SU-DHL-6 (cell line): ENCODE data around the gene VPS50.

ENCODE experiments used
- H2AFZ ChIP-seq: fragments of 200-600 bp; sonication (generic); 2 replicates; pipeline ENCODE4 v1.6.1; 2014; ENCODE audit warnings: low read depth, mild to moderate bottlenecking, moderate library complexity, mixed read lengths, antibody characterized with exemption, low read length; ENCODE audit not compliant: severe bottlenecking
- H3F3A ChIP-seq: fragments of 200-600 bp; shearing (Covaris generic); 2 replicates; pipeline ENCODE4 v1.6.0; 2016; ENCODE audit warnings: antibody characterized with exemption, mild to moderate bottlenecking; ENCODE audit not compliant: insufficient read depth
- H3K27ac ChIP-seq: fragments of 200-600 bp; sonication (generic); 2 replicates; pipeline ENCODE4 v1.5.1; 2016; ENCODE audit warnings: low read depth, mild to moderate bottlenecking, low read length, moderate library complexity, mixed read lengths
- H3K27me3 ChIP-seq: fragments of 200-600 bp; sonication (generic), shearing (Covaris generic); 2 replicates; pipeline ENCODE4 v1.6.0; 2014; ENCODE audit warnings: mild to moderate bottlenecking, low read length
- H3K36me3 ChIP-seq: fragments of 200-600 bp; sonication (generic); 2 replicates; pipeline ENCODE4 v1.6.1; 2014; ENCODE audit warnings: mild to moderate bottlenecking, low read length, mixed read lengths
- H3K4me2 ChIP-seq: fragments of 300-600, 200-600 bp; shearing (Covaris generic), sonication (generic); 2 replicates; pipeline ENCODE4 v1.6.0; 2014; ENCODE audit warnings: low read length, low read depth, mild to moderate bottlenecking; ENCODE audit not compliant: poor library complexity, severe bottlenecking
- H3K4me3 ChIP-seq: fragments of 200-600 bp; sonication (generic); 2 replicates; pipeline ENCODE4 v1.5.1; 2014; ENCODE audit warnings: antibody characterized with exemption, low read length, mild to moderate bottlenecking, mixed read lengths; ENCODE audit not compliant: insufficient read depth, poor library complexity, severe bottlenecking
- H3K79me2 ChIP-seq: fragments of 200-600 bp; sonication (generic); 2 replicates; pipeline ENCODE4 v1.6.1; 2014; ENCODE audit warnings: mild to moderate bottlenecking, low read length, moderate library complexity; ENCODE audit not compliant: insufficient read depth
- H3K9ac ChIP-seq: fragments of 200-600 bp; sonication (generic); 2 replicates; pipeline ENCODE4 v1.7.0; 2014; ENCODE audit warnings: mild to moderate bottlenecking, low read length
- H3K9me2 ChIP-seq: fragments of 200-600 bp; sonication (generic); replicated peaks from 2 replicates; pipeline ENCODE4 v1.6.1; 2014; ENCODE audit warnings: low read length; ENCODE audit not compliant: insufficient read depth
- H3K9me3 ChIP-seq: fragments of 200-600 bp; sonication (generic); 2 replicates; pipeline ENCODE4 v1.6.1; 2014; ENCODE audit warnings: low read length, mixed read lengths; ENCODE audit not compliant: insufficient read depth
- H4K20me1 ChIP-seq: fragments of 200-600 bp; sonication (generic); 2 replicates; pipeline ENCODE4 v1.6.1; 2014; ENCODE audit warnings: low read depth, mild to moderate bottlenecking, antibody characterized with exemption, low read length, moderate library complexity, mixed read lengths
- EZH2phosphoT487 ChIP-seq: fragments of 200-600 bp; sonication (generic), shearing (Covaris generic); conservative IDR thresholded peaks from 2 replicates; pipeline ENCODE4 v1.6.1; 2018; ENCODE audit warnings: mild to moderate bottlenecking, antibody characterized with exemption, low read length, moderate library complexity, mixed read lengths
- TF ChIP-seq, protein P1 (sequence below): fragments of 200-600 bp; sonication (generic); IDR thresholded peaks from one replicate; pipeline ENCODE4 v1.5.1; 2017; ENCODE audit warnings: antibody characterized with exemption, mild to moderate bottlenecking, low read length, moderate library complexity; ENCODE audit not compliant: insufficient read depth, poor library complexity, severe bottlenecking

VPS50 gene

DNA sequence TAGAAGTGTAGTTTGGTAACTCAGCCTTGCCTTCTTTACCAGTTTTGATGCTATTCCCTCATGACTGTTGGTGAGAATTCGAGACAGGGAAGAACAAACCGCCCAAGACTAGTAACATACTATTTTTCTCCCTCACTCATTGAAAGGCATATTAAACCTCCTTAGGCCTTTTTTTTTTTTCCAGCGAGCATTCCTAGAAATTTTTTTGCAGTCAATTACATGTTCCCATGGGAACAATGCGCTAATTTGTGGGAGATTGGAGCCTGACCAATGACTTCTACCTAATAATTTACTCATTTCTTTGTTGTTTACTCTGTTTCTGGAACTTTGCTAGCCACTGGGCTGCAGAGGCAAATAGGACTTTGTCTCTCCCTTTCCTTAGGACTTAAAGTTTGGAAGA lies 6.0 kb downstream of the VPS50 start:
- no peak overlapping the region for H3K27ac ChIP-seq
- no peaks in the 10 kb centered on the region for H3K9me2 ChIP-seq
- H3K27me3 ChIP-seq = no peaks in the 10 kb centered on the region
- no peaks in the 10 kb centered on the region for H3K9me3 ChIP-seq
- H3K4me2 ChIP-seq = no peak overlapping the region
- no peak overlapping the region for H3K4me3 ChIP-seq
- 0 out of 2 replicates have a peak, but pooled peaks cover 1% of the 10 kb centered on the region for H3F3A ChIP-seq
- H2AFZ ChIP-seq = no peak overlapping the region
- H3K36me3 ChIP-seq = no peaks in the 10 kb centered on the region; the same call in 1 of the 2 replicates
- TF ChIP-seq, protein P1, sequence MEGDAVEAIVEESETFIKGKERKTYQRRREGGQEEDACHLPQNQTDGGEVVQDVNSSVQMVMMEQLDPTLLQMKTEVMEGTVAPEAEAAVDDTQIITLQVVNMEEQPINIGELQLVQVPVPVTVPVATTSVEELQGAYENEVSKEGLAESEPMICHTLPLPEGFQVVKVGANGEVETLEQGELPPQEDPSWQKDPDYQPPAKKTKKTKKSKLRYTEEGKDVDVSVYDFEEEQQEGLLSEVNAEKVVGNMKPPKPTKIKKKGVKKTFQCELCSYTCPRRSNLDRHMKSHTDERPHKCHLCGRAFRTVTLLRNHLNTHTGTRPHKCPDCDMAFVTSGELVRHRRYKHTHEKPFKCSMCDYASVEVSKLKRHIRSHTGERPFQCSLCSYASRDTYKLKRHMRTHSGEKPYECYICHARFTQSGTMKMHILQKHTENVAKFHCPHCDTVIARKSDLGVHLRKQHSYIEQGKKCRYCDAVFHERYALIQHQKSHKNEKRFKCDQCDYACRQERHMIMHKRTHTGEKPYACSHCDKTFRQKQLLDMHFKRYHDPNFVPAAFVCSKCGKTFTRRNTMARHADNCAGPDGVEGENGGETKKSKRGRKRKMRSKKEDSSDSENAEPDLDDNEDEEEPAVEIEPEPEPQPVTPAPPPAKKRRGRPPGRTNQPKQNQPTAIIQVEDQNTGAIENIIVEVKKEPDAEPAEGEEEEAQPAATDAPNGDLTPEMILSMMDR = no peak
- TF ChIP-seq EZH2phosphoT487 = no peak
- H3K9ac ChIP-seq = no peak overlapping the region
- peaks cover 67% of the 10 kb centered on the region for H3K79me2 ChIP-seq
- 0 out of 2 replicates have a peak, but pooled peaks cover 3% of the 10 kb centered on the region for H4K20me1 ChIP-seq

DNA sequence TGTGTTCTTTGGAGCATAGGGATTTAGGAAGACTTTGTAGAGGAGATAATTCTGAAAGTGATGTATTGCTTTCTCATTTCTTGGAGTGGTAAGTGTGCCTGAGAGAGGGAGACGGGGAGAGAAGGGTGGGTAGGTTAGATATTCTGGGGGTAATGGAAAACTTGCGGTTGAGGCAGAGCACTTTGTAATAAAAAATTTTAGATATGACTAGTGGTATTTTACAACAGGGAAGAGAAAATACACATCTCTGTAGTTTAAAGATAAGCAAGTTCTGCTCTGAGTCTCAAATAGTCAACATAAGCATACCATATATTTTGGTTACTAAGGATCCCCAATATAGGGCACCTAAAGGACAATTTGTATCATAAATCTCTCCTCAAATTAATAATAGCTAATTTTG lies 6.6 kb downstream of the VPS50 start:
- Histone ChIP-seq H3K4me3 (no peak overlapping the region), H3K9me2 (no peaks in the 10 kb centered on the region), H3F3A (0 out of 2 replicates have a peak, but pooled peaks cover 5% of the 10 kb centered on the region), H3K9me3 (no peaks in the 10 kb centered on the region), H3K27me3 (no peaks in the 10 kb centered on the region), H4K20me1 (0 out of 2 replicates have a peak, but pooled peaks cover 3% of the 10 kb centered on the region), H3K79me2 (peaks cover 64% of the 10 kb centered on the region), H3K36me3 (no peaks in the 10 kb centered on the region; the same call in 1 of the 2 replicates), H2AFZ (no peak overlapping the region), H3K27ac (no peak overlapping the region), H3K4me2 (no peak overlapping the region), H3K9ac (no peak overlapping the region)
- TF ChIP-seq, protein P1 = no peak
- TF ChIP-seq EZH2phosphoT487 = no peak

DNA sequence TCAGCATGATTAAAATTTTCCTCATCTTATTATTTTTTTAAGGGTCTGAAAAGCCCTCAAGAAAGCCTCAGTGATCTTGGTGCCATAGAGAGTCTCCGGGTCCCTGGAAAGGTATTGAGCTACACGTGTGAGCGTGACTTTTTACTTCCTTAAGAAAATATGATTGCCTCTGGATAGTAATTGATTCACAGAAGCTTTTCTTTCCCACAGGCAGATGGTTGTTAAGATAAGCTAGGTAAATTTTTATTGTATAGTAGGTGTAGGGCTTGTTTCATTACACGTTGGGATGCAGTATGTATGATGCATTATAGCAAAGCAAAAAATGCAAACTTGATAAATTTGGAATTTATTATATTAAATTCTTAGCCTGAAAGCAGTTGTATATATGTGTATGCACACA lies 7.7 kb downstream of the VPS50 start:
- Histone ChIP-seq H2AFZ (no peak overlapping the region), H3K27me3 (no peaks in the 10 kb centered on the region), H3F3A (0 out of 2 replicates have a peak, but pooled peaks cover 8% of the 10 kb centered on the region), H3K27ac (no peak overlapping the region), H3K4me2 (no peak overlapping the region), H3K36me3 (no peaks in the 10 kb centered on the region; the same call in 1 of the 2 replicates), H3K4me3 (no peak overlapping the region), H4K20me1 (0 out of 2 replicates have a peak, but pooled peaks cover 3% of the 10 kb centered on the region), H3K79me2 (peaks cover 53% of the 10 kb centered on the region), H3K9me2 (no peaks in the 10 kb centered on the region), H3K9me3 (no peaks in the 10 kb centered on the region), H3K9ac (no peak overlapping the region)
- TF ChIP-seq, protein P1 = no peak
- TF ChIP-seq EZH2phosphoT487 = no peak
